IgD-negative memory B cell (primary cell): ENCODE results near the gene CCL25. TPM values are rescaled to one million over a fixed set of nuclear protein-coding genes. Genes with fewer than 3 reads are reported as not detected.
A peak's percentile ranks its signal among the peaks of the same experiment; 100 is the strongest.

Experiments used
- H3K27ac Mint-ChIP-seq, 3 donors: one replicate each; pipeline ENCODE4 v1.8.0; 2020 to 2022; ENCODE audit warnings: mild to moderate bottlenecking in 3 of 3, mixed read lengths in 3 of 3, moderate library complexity in 1 of 3
- H3K27me3 Mint-ChIP-seq: one replicate; pipeline ENCODE4 v1.8.0; 2021; ENCODE audit warnings: mixed read lengths
- H3K36me3 Mint-ChIP-seq: one replicate; pipeline ENCODE4 v1.8.0; 2020; ENCODE audit warnings: mild to moderate bottlenecking, mixed read lengths
- H3K4me1 Mint-ChIP-seq, 3 donors: one replicate each; pipeline ENCODE4 v1.8.0; 2020 to 2022; ENCODE audit warnings: mixed read lengths in 3 of 3, mild to moderate bottlenecking in 1 of 3
- H3K4me3 Mint-ChIP-seq, 4 donors: one replicate each; pipeline ENCODE4 v1.8.0; 2020 to 2022; ENCODE audit warnings: mild to moderate bottlenecking in 4 of 4, mixed read lengths in 4 of 4, moderate library complexity in 3 of 4
- H3K9me3 Mint-ChIP-seq, 3 donors: one replicate each; pipeline ENCODE4 v1.8.0; 2020 to 2021; ENCODE audit warnings: mixed read lengths in 3 of 3, mild to moderate bottlenecking in 1 of 3
- polyA plus RNA-seq: library from polyadenylated mRNA; unstranded; fragments of 300-500 nt; fragmentation: Illumina TruSeq; gene quantifications from one replicate; pipeline ENCODE4 v1.2.3, GENCODE V29; 2021

CCL25 gene
- polyA plus RNA-seq, 1 donor from 2014 or later, result 1.2 TPM

DNA sequence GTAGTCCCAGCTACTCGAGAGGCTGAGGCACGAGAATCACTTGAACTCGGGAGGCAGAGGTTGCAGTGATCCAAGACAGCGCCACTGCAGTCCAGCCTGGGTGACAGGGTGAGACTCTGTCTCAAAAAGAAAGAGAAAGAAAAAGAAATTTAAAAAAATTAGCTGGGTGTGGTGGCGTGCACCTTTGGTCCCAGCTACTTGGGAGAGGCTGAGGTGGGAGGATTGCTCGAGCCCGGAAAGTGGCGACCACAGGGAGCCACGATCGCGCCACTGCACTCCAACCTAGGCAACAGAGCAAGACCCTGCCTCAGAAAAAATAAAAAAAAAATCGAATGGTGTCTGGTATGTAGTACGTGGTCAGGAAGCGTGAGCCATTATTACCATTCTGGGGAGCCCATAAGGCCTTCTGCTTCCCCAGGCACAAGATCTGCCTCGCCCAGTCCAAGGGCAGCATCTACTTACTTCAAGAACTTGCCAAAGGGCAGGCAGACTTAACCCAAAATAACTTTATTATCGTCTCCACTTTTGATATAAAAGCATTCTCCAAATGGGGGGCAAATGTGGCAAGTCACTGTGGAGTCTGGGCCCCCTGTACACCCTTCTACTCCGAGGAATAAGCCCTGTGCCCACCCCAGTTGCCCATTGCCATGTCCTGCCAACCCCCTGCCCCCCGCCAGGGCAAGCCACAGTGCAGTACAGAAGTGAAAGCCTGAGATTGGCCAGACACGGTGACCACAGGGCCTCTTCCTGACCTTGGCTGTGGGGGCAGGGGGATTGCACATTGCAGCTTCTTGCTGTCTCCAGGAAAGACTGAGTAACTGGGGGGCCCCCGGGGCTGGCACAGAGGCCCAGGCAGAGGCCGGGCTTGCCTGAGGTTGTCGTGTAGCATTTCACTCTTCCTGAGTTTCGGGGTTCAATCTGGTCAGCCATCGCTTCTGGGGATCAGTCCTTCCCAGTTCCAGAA lies 12.6 kb downstream of the CCL25 start:
- H3K9me3 Mint-ChIP-seq, result peaks cover under 1 to 12% (median 10%) of the 10 kb centered on the region in 3 donors
- peak overlapping the region in 1 of 4 donors; percentile 37 for H3K4me3 Mint-ChIP-seq
- H3K27ac Mint-ChIP-seq, result no peak overlapping the region
- no peaks in the 10 kb centered on the region for H3K36me3 Mint-ChIP-seq
- peaks cover 2% of the 10 kb centered on the region for H3K27me3 Mint-ChIP-seq
- H3K4me1 Mint-ChIP-seq, result peaks cover 0 to 1% (median 0%) of the 10 kb centered on the region in 3 donors

DNA sequence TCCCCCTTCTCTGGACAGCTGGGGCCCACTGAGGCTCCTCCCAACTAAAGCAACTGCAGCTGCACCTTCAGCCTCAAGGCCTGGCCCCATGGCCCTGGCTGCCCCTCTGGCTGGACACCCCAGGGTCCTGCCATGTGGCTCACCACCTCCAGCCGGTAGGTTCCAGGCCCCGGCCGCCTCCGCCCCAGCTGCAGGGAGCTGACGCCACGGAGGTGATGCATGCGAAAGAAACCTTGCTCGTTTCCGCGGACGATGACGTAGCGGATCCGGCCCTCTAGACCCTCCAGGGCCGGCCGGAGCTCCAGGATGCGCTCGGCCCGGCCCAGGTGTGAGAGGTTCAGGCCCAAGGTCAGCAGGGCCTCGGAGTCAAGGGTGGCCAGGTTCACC lies 13.3 kb downstream of the CCL25 start:
- peaks cover 2 to 15% (median 14%) of the 10 kb centered on the region in 3 donors for H3K9me3 Mint-ChIP-seq
- H3K36me3 Mint-ChIP-seq, result no peaks in the 10 kb centered on the region
- no peak overlapping the region for H3K27ac Mint-ChIP-seq
- H3K27me3 Mint-ChIP-seq, result peaks cover 6% of the 10 kb centered on the region
- peaks cover 0 to 1% (median 0%) of the 10 kb centered on the region in 3 donors for H3K4me1 Mint-ChIP-seq
- no peak overlapping the region for H3K4me3 Mint-ChIP-seq

GRCh38 chr19:8069096-8069973 lies 16.8 kb downstream of the CCL25 start:
- H3K4me1 Mint-ChIP-seq, result peaks cover 0 to 1% (median 0%) of the 10 kb centered on the region in 3 donors
- peaks cover 7% of the 10 kb centered on the region for H3K27me3 Mint-ChIP-seq
- no peak overlapping the region for H3K27ac Mint-ChIP-seq
- no peaks in the 10 kb centered on the region for H3K36me3 Mint-ChIP-seq
- peaks cover 8 to 19% (median 15%) of the 10 kb centered on the region in 3 donors for H3K9me3 Mint-ChIP-seq
- no peak overlapping the region for H3K4me3 Mint-ChIP-seq

DNA sequence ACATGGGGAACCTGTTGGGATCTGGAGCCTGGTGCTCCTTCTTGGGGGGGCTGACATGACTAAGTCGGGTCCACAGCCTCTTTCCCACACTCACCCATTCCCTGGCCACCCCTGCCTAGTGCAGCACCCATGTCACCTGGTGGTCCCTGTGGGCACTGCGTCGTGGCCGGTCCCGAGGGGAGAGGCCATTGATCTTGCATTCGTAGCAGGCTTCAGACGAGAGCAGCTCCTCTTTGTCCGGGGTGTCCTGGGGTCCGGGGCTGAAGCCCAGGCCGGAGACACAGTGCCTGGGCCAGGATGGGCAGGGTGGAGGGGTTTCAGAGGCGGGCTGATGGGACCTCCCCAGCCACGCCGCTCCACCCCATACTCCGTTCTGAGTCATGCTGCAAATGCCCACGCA lies 19.4 kb downstream of the CCL25 start:
- Mint-ChIP-seq H3K27ac (no peak overlapping the region), H3K9me3 (peaks cover 8 to 17% (median 15%) of the 10 kb centered on the region in 3 donors), H3K4me1 (no peaks in the 10 kb centered on the region), H3K4me3 (peak overlapping the region in 1 of 4 donors; percentile 49), H3K27me3 (peaks cover 7% of the 10 kb centered on the region), H3K36me3 (no peaks in the 10 kb centered on the region)

- no peaks in the 10 kb centered on the region for H3K36me3 Mint-ChIP-seq
- H3K27me3 Mint-ChIP-seq, result peaks cover 8% of the 10 kb centered on the region
- H3K9me3 Mint-ChIP-seq, result peaks cover 8 to 13% (median 8%) of the 10 kb centered on the region in 3 donors
- no peak overlapping the region for H3K27ac Mint-ChIP-seq
- H3K4me1 Mint-ChIP-seq, result peaks cover 0 to 1% (median 0%) of the 10 kb centered on the region in 3 donors
- H3K4me3 Mint-ChIP-seq, result no peak overlapping the region
Measured at GRCh38 chr19:8074501-8074900, 21.9 kb downstream of the CCL25 start.

- Mint-ChIP-seq H3K4me1 (peaks cover 0 to 1% (median 0%) of the 10 kb centered on the region in 3 donors), H3K9me3 (peaks cover under 1 to 6% (median 6%) of the 10 kb centered on the region in 3 donors), H3K27me3 (peaks cover 7% of the 10 kb centered on the region), H3K36me3 (no peaks in the 10 kb centered on the region), H3K27ac (no peak overlapping the region), H3K4me3 (peak overlapping the region in 1 of 4 donors; percentile 43)
Measured at GRCh38 chr19:8075158-8076074, 22.9 kb downstream of the CCL25 start.

GRCh38 chr19:8079988-8080387 lies 27.4 kb downstream of the CCL25 start:
- Mint-ChIP-seq H3K4me1 (peaks cover 0 to 1% (median 0%) of the 10 kb centered on the region in 3 donors), H3K27me3 (peaks cover 11% of the 10 kb centered on the region), H3K4me3 (no peak overlapping the region), H3K9me3 (no peaks in the 10 kb centered on the region), H3K36me3 (no peaks in the 10 kb centered on the region), H3K27ac (no peak overlapping the region)

GRCh38 chr19:8080832-8081231 lies 28.3 kb downstream of the CCL25 start:
- no peaks in the 10 kb centered on the region for H3K9me3 Mint-ChIP-seq
- H3K36me3 Mint-ChIP-seq, result no peaks in the 10 kb centered on the region
- peaks cover 0 to 1% (median 0%) of the 10 kb centered on the region in 3 donors for H3K4me1 Mint-ChIP-seq
- peak overlapping the region in 1 of 3 donors; percentile 3 for H3K27ac Mint-ChIP-seq
- peaks cover 11% of the 10 kb centered on the region for H3K27me3 Mint-ChIP-seq
- H3K4me3 Mint-ChIP-seq, result no peak overlapping the region

DNA sequence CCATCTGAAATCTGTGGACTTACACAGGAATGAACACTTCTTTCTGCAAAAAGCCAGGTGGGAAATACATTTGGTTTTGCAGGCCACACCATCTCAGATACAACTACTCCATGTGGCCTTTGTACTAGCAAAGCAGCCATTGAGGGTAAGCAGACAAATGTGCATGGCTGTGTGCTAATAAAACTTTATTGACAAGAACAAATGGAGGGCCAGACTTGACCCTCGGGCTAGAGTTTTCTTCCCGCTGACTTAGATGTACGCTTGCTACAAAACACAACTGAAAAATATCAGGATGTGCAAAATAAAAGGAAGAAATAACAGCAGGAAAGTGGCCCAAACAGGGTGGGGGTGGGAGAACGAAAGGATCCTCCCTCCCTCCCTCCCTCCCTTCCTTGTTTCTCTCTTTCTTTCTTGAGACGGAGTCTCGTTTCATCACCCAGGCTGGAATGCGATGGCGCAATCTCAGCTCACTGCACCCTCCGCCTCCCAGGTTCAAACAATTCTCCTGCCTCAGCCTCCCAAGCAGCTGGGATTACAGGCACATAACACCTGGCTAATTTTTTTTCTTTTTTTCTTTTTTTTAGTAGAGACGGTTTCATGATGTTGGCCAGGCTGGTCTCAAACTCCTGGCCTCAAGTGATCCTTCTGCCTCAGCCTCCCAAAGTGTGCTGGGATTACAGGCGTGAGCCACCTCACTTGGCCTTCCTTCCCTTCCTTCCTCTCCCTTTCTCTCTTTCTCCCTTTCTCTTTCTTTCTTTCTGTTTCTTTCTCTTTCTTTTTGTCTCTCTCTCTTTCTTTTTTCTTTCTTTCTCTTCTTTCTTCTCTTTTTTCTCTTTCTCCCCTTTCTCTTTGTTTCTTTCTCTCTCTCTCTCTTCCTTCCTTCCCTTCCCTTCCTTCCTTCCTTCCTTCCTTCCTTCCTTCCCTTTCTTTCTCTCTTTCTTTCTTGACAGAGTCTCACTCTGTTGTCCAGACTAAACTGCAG lies 29.3 kb downstream of the CCL25 start:
- Mint-ChIP-seq H3K4me1 (peaks cover 0 to 1% (median 0%) of the 10 kb centered on the region in 3 donors), H3K27ac (no peak overlapping the region), H3K36me3 (no peaks in the 10 kb centered on the region), H3K9me3 (no peaks in the 10 kb centered on the region), H3K4me3 (peak overlapping the region in 1 of 4 donors; percentile 0), H3K27me3 (peaks cover 11% of the 10 kb centered on the region)

DNA sequence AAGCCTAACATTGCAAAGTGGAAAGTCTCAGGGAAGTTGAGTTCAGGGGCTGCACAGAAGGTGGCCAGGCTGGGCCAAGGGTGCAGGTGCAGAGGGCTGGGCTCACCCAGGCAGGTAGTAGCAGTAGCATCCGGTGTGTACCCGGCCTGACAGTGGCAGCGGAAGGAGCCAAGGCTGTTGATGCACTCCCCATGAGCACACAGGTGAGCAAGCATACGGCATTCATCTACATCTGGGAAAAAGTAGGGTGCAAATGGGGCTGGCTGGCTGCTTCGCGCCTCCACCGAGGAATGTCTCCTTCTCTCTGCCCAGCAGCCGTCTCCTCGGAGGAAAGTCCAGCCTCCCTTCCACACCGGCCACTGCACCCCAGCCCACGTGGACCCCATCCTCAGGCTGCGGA lies 30.6 kb downstream of the CCL25 start:
- H3K4me1 Mint-ChIP-seq, result peaks cover 0 to 1% (median 0%) of the 10 kb centered on the region in 3 donors
- H3K4me3 Mint-ChIP-seq, result no peak overlapping the region
- no peaks in the 10 kb centered on the region for H3K36me3 Mint-ChIP-seq
- H3K9me3 Mint-ChIP-seq, result no peaks in the 10 kb centered on the region
- H3K27ac Mint-ChIP-seq, result no peak overlapping the region
- peaks cover 11% of the 10 kb centered on the region for H3K27me3 Mint-ChIP-seq

- Mint-ChIP-seq H3K27ac (no peak overlapping the region), H3K9me3 (no peaks in the 10 kb centered on the region), H3K27me3 (peaks cover 10% of the 10 kb centered on the region), H3K4me1 (peaks cover 0 to 1% (median 0%) of the 10 kb centered on the region in 3 donors), H3K4me3 (no peak overlapping the region), H3K36me3 (no peaks in the 10 kb centered on the region)
Measured at GRCh38 chr19:8084152-8084551, 31.6 kb downstream of the CCL25 start.

DNA sequence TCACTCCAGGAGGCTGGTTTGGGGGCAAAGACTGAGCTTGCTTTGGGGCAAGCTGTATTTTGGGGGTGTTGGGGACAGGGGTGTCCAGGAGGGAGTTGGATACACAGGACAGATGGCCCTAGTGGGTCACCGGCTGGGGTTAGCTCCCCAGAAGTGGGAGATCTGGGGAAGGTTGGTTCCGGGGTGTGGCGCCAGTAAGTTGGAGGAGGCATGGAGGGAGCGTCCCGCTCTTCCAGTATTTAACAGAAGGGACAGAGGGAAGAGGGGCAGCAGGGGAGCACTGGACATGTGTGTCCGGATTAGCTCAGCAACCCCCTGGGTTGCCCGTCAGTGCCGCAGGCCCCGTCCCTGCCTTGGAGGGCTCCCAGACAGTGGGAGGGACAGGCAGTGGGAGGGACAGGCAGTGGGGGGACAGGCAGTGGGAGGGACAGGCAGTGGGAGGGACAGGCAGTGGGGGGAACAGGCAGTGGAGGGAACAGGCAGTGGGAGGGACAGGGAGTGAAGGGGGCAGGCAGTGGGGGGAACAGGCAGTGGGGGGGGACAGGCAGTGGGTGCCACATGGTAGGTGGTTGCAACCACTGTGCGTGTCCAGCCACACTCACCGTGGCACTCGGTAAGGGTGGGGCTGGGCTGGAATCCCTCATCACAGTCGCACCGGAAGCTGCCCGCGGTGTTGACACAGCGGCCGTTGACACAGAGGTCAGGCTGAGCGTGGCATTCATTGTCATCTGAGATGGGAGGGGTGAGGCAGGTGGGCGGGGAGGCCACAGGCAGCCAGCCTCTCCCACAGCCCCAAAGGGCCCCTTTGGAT lies 33.2 kb downstream of the CCL25 start:
- no peak overlapping the region for H3K27ac Mint-ChIP-seq

More for the DNA sequence above, 33.2 kb downstream of the CCL25 start:
- H3K36me3 Mint-ChIP-seq, result no peaks in the 10 kb centered on the region
- H3K4me3 Mint-ChIP-seq, result no peak overlapping the region
- H3K27me3 Mint-ChIP-seq, result peaks cover 8% of the 10 kb centered on the region
- H3K4me1 Mint-ChIP-seq, result no peaks in the 10 kb centered on the region
- H3K9me3 Mint-ChIP-seq, result peaks cover 0 to 2% (median 0%) of the 10 kb centered on the region in 3 donors
